SK-MEL-5 (cell line): Measurements from ENCODE around the gene ALDOC. TPM values are rescaled to one million over a fixed set of nuclear protein-coding genes. Genes with fewer than 3 reads are reported as not detected.

Experiments used
- DNase-seq: peaks from one replicate; pipeline ENCODE4 v3.0.0-alpha.2; 2016; ENCODE audit warnings: low read depth, low spot score
- in situ Hi-C: cut with HindIII; loops from 2 replicates; pipeline ENCODE4 v1.10.0; 2016; ENCODE audit warnings: low sequenced_read_pairs, high pct_unique_total_duplicates, low pct_unique_long_range_greater_than_20kb
- total RNA-seq: library from RNA; depleted of rRNA; stranded (reverse); fragments of >200 nt; shearing (Covaris generic); gene quantifications from 2 replicates; pipeline ENCODE4 v1.2.3, GENCODE V29; 2014

The ALDOC gene
- total RNA-seq, 1 experiment from 2014 or later, result 24.2 TPM

GRCh38 chr17:28544402-28545140, 32.1 kb downstream of the ALDOC start:
- DNase-seq, result no peak
- in situ Hi-C loops, result no loop called here

DNA sequence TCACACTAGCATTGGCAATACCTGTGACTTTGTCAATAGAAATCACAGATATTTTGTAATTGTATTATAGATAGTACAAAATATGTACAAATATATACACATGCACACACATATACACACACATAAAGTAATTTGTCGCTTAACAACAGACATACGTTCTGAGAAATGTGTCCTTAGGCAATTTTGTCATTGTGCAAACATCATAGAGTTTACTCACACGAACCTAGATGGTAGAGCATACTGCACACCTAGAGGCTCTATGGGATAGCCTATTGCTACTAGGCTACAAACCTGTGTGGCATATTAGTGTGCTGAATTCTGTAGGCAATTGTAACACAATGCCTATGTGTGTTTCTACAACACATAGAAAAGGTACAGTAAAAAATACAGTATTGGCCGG, 35.3 kb downstream of the ALDOC start:
- in situ Hi-C loops, result no loop called here
- no peak for DNase-seq

DNA sequence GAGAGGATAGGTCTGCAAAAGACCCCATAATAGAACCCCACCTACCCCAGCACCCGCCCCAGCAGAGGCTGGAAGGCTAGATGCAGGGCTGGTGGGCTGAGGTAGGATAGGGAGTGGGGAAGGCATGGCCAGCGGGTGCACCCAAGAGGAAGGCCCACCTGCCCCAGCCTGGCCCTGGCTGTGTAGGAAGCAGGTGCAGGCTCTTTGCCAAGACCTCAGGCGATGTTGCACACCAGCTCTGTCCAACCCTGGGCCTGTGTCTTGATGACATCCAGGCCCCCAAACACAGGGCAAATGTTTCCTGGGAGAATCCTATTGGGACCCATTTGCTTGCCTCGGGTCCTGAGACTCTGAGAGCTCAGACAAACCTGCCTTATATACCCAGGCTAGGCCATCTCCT, 36.5 kb downstream of the ALDOC start:
- in situ Hi-C loops, result no loop called here

GRCh38 chr17:28538296-28538895, 38.3 kb downstream of the ALDOC start:
- DNase-seq, result no peak
- in situ Hi-C loops, result no loop called here

More for the DNA sequence above, 36.5 kb downstream of the ALDOC start:
- DNase-seq, result no peak

GRCh38 chr17:28537219-28537610, 39.5 kb downstream of the ALDOC start:
- in situ Hi-C loops, result no loop called here
- DNase-seq, result no peak

DNA sequence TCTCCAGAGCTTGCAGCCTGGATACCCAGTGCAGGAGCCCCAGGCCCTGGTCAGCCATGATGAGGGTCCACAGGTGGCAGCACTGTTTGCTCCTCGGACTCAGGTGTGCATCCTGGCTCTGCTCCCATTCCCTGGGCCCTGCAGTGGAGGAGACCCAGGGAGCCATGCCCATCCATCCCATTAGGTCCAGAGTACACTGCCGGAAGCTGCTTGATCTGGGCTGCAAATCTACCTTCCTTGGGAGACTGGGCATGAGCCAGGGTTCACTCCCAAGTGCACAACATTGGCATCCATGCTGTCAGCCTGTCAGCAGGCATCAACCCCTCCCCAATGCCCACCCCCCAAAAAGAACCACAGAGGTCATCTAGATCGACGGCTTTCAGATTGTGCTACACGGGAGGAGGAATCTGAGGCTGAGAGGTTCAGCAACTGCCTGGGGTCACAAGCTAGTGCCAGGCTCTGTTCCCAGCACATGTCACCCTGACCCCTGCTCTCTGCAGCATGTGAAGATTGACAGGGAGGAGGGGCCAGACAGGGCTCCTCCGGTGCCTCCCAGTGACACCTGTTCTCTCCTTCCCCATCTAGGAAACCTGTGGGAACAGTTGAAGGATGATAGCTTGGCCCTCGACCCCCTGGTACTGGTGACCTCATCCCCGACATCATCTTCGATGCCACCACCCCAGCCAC, 40.0 kb downstream of the ALDOC start:
- in situ Hi-C loops, result no loop called here
- DNase-seq, result no peak

DNA sequence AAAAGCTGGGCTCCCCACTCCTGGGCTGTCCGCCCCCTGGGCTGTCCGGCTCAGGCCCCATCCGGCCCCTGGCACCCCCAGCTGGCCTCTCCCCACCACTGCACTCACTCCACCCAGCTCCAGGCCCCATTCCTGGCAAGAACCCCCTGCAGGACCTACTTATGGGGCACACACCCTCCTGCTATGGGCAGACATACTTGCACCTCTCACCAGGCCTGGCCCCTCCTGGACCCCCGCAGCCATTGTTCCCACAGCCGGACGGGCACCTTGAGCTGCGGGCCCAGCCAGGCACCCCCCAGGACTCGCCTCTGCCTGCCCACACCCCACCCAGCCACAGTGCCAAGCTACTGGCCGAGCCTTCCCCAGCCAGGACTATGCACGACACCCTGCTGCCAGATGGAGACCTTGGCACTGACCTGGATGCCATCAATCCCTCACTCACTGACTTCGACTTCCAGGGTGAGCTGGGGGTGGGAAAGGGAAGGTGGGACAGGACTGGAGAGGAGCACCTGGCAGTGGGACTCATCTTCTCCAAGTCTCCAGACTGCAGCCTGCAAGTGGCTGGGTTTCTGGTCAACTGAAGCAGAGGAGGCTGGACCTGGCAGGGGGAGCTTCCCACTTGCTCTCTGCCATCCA, 41.8 kb downstream of the ALDOC start:
- no peak for DNase-seq
- in situ Hi-C loops, result no loop called here

DNA sequence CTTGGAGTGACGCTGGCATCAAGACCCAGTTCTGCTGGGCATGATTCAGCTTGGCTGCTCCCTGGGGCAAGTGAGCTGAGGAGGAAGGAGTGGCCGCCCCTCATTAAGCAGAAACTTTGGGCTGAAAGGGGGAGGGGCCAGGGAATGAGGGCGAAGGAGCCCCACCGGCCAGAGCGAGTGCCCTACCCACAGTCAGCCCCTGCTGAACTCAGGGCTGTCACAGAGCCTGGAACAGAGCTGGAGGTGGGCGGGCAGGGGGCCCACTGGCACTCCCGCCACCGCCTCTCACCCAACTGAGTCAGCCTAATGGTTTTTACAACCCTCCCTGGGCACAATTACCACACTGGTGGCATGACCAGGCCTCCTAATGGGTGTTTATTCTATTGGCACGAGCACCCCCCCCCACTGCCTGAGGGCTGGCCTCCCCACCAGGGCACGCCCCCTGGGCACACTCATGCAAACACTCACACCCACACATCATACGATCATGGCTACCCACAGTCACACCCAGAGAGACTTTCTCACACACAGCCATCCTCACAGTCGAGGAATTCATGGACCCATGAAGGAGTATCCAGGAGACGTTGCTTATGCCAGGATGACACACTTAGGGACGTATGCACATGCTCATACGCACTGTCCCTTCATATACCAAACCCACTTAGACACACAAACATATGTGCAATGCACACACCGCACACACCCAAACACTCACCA, 43.4 kb downstream of the ALDOC start:
- DNase-seq, result no peak
- in situ Hi-C loops, result no loop called here

DNA sequence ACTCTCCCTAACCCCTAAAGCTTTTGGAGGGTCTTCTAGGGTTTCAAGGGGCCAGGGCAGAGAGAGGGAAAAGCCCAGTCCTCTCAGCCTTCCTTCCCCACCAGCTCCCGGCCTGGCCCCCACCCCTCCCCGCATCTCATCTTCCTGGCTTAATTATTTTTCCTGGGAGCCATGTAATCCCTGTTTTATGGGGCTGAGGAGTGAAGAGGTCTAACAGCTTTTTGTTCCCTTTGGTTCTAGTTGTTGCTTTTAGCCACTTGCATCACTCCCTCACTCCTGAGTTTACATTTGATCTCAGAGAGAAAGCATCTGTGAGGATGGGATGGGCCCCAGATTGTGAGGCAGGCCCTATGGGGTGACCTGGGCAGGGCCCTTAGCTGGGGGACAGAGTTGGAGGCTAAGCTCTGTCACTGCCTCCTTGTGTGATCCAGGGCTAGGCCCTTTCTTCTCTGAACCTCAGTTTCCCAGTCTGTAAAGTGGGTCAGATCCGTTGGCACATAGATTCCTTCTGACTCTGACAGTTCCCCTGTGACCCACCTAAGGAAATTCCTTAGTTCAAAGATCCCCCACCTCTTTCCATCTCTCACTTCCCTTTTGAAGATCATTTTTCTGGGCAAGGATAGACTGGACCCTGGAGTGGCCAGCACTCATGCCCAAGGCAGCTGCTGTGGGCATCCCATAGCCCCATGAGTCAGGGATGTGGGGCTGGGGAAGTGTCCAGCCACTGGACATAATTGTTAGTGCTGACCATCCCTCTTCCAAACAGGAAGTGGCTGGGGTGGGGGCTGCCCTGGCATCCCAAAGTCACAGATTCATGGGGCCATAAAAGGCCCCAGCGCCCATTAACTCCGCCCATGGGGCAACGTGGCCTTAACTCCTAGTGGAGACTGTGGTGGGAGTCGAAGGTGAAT, 44.4 kb downstream of the ALDOC start:
- in situ Hi-C loops, result no loop called here
- no peak for DNase-seq

GRCh38 chr17:28530926-28531325, 45.8 kb downstream of the ALDOC start:
- DNase-seq, result no peak
- in situ Hi-C loops, result no loop called here

GRCh38 chr17:28530250-28530649, 46.4 kb downstream of the ALDOC start:
- no peak for DNase-seq
- in situ Hi-C loops, result no loop called here

GRCh38 chr17:28529013-28529400, 47.7 kb downstream of the ALDOC start:
- in situ Hi-C loops, result no loop called here
- no peak for DNase-seq

DNA sequence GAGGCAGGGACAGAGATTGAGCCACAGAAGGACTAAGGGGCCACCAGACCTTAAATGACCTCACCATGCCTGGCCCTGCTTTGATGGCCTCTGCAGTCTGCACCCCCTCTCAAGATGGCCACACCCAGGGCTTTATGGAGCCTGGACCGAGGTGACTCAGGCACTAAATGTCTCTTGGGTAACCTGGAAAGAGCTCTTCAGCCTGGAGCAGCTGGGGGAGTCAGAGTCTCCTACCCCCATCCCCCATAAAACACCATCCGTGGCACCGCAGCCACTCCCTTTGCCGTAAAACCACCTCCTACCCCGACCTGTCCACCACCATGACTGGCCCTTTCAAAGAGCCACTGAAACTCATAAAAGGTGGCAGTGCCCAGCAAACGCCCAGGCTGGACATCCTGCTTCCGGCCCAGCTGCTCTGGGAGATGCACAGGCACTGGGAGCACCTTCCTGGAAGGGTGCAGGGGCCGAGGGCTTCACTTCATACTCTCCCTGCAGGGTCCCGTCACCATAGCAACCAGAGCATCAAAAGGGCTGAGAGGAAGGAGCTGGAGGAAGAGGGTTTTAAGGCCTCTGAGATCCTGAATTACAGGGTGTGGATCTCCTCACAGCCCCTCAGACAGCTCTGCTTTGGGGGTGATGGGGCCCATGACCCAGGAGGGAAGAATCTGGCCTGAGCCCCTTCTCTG, 48.2 kb downstream of the ALDOC start:
- no peak for DNase-seq
- in situ Hi-C loops, result no loop called here

- in situ Hi-C loops, result no loop called here
- DNase-seq, result no peak
Observed at GRCh38 chr17:28527859-28528258, 48.8 kb downstream of the ALDOC start.

DNA sequence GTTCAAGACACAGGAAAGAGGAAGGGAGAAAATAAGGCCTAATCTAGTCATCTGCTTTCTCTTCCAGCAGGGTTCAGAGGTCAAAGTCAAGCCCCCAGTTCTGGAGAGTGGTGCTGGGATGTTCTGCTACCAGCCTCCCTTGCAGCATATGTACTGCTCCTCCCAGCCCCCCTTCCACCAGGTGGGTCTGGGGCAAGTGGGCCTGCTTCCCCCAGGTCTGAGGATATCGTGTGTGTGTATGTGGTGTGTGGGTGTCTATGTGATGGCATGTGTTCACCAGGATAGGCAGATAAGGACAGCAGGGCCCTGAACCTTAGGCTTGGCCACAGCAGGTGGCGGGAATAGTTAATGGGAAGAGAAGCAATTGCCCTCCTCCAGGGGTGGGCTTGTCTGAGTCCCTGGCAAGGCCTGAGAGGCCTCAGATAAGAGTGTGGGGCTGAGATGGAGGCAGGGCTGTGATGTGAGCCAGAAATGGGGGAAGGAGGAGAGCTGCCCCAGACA, 49.5 kb downstream of the ALDOC start:
- DNase-seq, result no peak
- in situ Hi-C loops, result no loop called here

GRCh38 chr17:28526381-28526780, 50.3 kb downstream of the ALDOC start:
- no peak for DNase-seq
- in situ Hi-C loops, result no loop called here
